Lower leg skin (tissue), 3 donors: ENCODE measurements around the gene SINHCAF.

Source experiments
- POLR2A ChIP-seq, 2 donors: fragments of 450-650 bp; IDR thresholded peaks; one replicate each; pipeline ENCODE4 v1.6.1; 2016 to 2017; ENCODE audit warnings: antibody characterized with exemption in 2 of 2, mild to moderate bottlenecking in 1 of 2, moderate library complexity in 1 of 2
- TF ChIP-seq, protein P1 (sequence below), 3 donors: fragments of 450-650 bp; IDR thresholded peaks; one replicate each; pipeline ENCODE4 v1.5.1; 2016; ENCODE audit warnings: antibody characterized with exemption in 3 of 3, mild to moderate bottlenecking in 3 of 3, moderate library complexity in 2 of 3

DNA sequence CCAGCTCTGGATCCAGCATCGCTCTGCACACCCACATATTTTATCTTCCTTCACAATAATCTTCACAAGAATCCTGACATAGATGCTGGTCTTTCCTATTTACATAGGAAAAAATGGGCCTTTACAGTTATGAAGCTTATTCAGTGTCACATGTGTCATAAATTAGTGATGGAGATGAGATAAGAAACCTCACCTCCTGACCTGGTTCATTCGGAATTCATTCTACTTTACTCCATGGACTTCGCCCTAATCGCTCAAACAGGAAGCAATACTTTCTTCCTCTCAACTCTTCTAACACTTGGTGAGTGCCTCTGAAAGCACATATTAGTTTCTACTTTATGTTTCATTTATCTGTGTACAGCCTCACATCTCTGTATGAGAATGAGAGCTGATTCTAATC lies 12.0 kb upstream of the SINHCAF start:
- TF ChIP-seq POLR2A (IDR thresholded peaks at IDR 0.05), result no peak
- TF ChIP-seq, protein P1, sequence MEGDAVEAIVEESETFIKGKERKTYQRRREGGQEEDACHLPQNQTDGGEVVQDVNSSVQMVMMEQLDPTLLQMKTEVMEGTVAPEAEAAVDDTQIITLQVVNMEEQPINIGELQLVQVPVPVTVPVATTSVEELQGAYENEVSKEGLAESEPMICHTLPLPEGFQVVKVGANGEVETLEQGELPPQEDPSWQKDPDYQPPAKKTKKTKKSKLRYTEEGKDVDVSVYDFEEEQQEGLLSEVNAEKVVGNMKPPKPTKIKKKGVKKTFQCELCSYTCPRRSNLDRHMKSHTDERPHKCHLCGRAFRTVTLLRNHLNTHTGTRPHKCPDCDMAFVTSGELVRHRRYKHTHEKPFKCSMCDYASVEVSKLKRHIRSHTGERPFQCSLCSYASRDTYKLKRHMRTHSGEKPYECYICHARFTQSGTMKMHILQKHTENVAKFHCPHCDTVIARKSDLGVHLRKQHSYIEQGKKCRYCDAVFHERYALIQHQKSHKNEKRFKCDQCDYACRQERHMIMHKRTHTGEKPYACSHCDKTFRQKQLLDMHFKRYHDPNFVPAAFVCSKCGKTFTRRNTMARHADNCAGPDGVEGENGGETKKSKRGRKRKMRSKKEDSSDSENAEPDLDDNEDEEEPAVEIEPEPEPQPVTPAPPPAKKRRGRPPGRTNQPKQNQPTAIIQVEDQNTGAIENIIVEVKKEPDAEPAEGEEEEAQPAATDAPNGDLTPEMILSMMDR (IDR thresholded peaks at IDR 0.05), result no peak
